ENCODE data around the gene CENPE. TPM values are rescaled to one million over a fixed set of nuclear protein-coding genes. Genes with fewer than 3 reads are reported as not detected.
A peak's percentile ranks its signal among the peaks of the same experiment; 100 is the strongest.

Gene CENPE
- total RNA-seq, 2 donors from 2014 or later = 0.87 to 4.5 TPM

GRCh38 chr4:103100691-103101090 is 97.5 kb downstream of the CENPE start:
- WGBS = 58% methylated on average over 5 of the region's 5 CpGs
- TF ChIP-seq CTCF (IDR thresholded peaks at IDR 0.05) (no peak), POLR2A (IDR thresholded peaks at IDR 0.05) (no peak), POLR2AphosphoS5 (IDR thresholded peaks at IDR 0.05) (no peak)

GRCh38 chr4:103099691-103100392 is 98.3 kb downstream of the CENPE start, which contains the start of gene BDH2:
Gene BDH2 (minus strand): TSS chr4:103099834. CDS start chr4:103096254, 3,580 bp downstream.
- Histone ChIP-seq H3K27me3 (replicated peaks; ENCODE audit: insufficient read depth) (no peaks in the 10 kb centered on the region), H3K36me3 (no peaks in the 10 kb centered on the region), H3K4me1 (replicated peaks) (no peaks in the 10 kb centered on the region), H3K27ac (peak within 1 kb of the TSS; percentile 55 to 63), H3K9me3 (no peaks in the 10 kb centered on the region), H3K4me3 (peak within 1 kb of the TSS; percentile 32 to 33)
- peak; percentile 76 for DNase-seq (ENCODE audit: low spot score)
- peak; percentile 52 to 92 (median 88) for TF ChIP-seq CTCF (IDR thresholded peaks at IDR 0.05)
- TF ChIP-seq POLR2AphosphoS5 (IDR thresholded peaks at IDR 0.05) = peak; percentile 91
- peak; percentile 54 for TF ChIP-seq POLR2A (IDR thresholded peaks at IDR 0.05)
- 7% methylated on average over 11 of the region's 11 CpGs for WGBS
- intact Hi-C loops (cut with DNase I) = loop anchor here (5.0 to 10.0 kb wide), 5 partner anchors 55 to 755 kb away; partner anchors contain the start of genes SLC39A8, SLC9B1 and UBE2D3

More at GRCh38 chr4:103100691-103101090, 97.5 kb downstream of the CENPE start:
- Histone ChIP-seq H3K9me3 (no peaks in the 10 kb centered on the region), H3K4me3 (no peak overlapping the region), H3K36me3 (no peaks in the 10 kb centered on the region), H3K27me3 (replicated peaks; ENCODE audit: insufficient read depth) (no peaks in the 10 kb centered on the region), H3K27ac (no peak overlapping the region), H3K4me1 (replicated peaks) (no peaks in the 10 kb centered on the region)
- DNase-seq (ENCODE audit: low spot score) = no peak
- intact Hi-C loops (cut with DNase I) = no loop called here

- DNase-seq (ENCODE audit: low spot score) = no peak
- TF ChIP-seq POLR2A (IDR thresholded peaks at IDR 0.05) = no peak
- no peak for TF ChIP-seq CTCF (IDR thresholded peaks at IDR 0.05)
- no peak for TF ChIP-seq POLR2AphosphoS5 (IDR thresholded peaks at IDR 0.05)
- Histone ChIP-seq H3K27ac (peak overlapping the region; percentile 55 to 63), H3K9me3 (no peaks in the 10 kb centered on the region), H3K4me1 (replicated peaks) (no peaks in the 10 kb centered on the region), H3K4me3 (peak overlapping the region; percentile 32 to 33), H3K36me3 (no peaks in the 10 kb centered on the region), H3K27me3 (replicated peaks; ENCODE audit: insufficient read depth) (no peaks in the 10 kb centered on the region)
- WGBS = 4% methylated on average over 4 of the region's 4 CpGs
- intact Hi-C loops (cut with DNase I) = loop anchor here (5.0 to 10.0 kb wide), 5 partner anchors 54 to 754 kb away; partner anchors contain the start of genes SLC39A8, SLC9B1 and UBE2D3
Observed at GRCh38 chr4:103098756-103099440, 99.2 kb downstream of the CENPE start.

GRCh38 chr4:103098341-103098740 is 99.8 kb downstream of the CENPE start:
- Histone ChIP-seq H3K9me3 (no peaks in the 10 kb centered on the region), H3K4me1 (replicated peaks) (no peaks in the 10 kb centered on the region), H3K4me3 (peak overlapping the region; percentile 32 to 33), H3K27ac (no peak overlapping the region), H3K27me3 (replicated peaks; ENCODE audit: insufficient read depth) (no peaks in the 10 kb centered on the region), H3K36me3 (no peaks in the 10 kb centered on the region)
- TF ChIP-seq CTCF (IDR thresholded peaks at IDR 0.05) (no peak), POLR2A (IDR thresholded peaks at IDR 0.05) (no peak), POLR2AphosphoS5 (IDR thresholded peaks at IDR 0.05) (no peak)
- intact Hi-C loops (cut with DNase I) = loop anchor here (5.0 to 10.0 kb wide), 5 partner anchors 54 to 754 kb away; partner anchors contain the start of genes SLC39A8, SLC9B1 and UBE2D3
- DNase-seq (ENCODE audit: low spot score) = no peak
- WGBS = 56% methylated on average over 10 of the region's 10 CpGs

Data from prostate gland (tissue), 2 donors.